Gastrocnemius medialis (tissue), 4 donors: ENCODE results near the gene PRR15. TPM values are rescaled to one million over a fixed set of nuclear protein-coding genes. Genes with fewer than 3 reads are reported as not detected.
A peak's percentile ranks its signal among the peaks of the same experiment; 100 is the strongest.

Experiments used
- ATAC-seq, 2 donors: fragments of 150-250 bp; one replicate each; pipeline ENCODE4 v1.9.1; 2016
- DNase-seq, 2 donors: peaks; one replicate each; pipeline ENCODE4 v3.0.0-alpha.2; 2019
- H3K27ac ChIP-seq, 4 donors: fragments of 200-600 bp; sonication (generic); 1 replicate in 1 of 4; 2 replicates in 3 of 4; pipeline ENCODE4 v1.5.1; 2016 to 2018; ENCODE audit warnings: mild to moderate bottlenecking in 2 of 4, moderate library complexity in 1 of 4
- H3K27me3 ChIP-seq, 3 donors: fragments of 200-600 bp; sonication (generic) in 2 of 3; 1 replicate in 1 of 3; 2 replicates in 2 of 3; pipeline versions ENCODE4 v1.5.1 to v1.6.0; 2016 to 2019; ENCODE audit warnings: mild to moderate bottlenecking in 1 of 3, moderate library complexity in 1 of 3
- H3K36me3 ChIP-seq, 2 donors: fragments of 200-600 bp; sonication (generic) in 1 of 2; one replicate each; pipeline ENCODE4 v1.5.1; 2017 to 2018
- H3K4me1 ChIP-seq, 2 donors: fragments of 200-600 bp; sonication (generic) in 1 of 2; one replicate each; pipeline ENCODE4 v1.5.1; 2016 to 2017; ENCODE audit warnings: mild to moderate bottlenecking in 2 of 2
- H3K4me3 ChIP-seq, 4 donors: fragments of 200-600 bp; sonication (generic) in 3 of 4; 1 replicate in 1 of 4; 2 replicates in 3 of 4; pipeline ENCODE4 v1.5.1; 2016 to 2019; ENCODE audit warnings: mild to moderate bottlenecking in 2 of 4
- H3K9me3 ChIP-seq, 3 donors: fragments of 200-600 bp; sonication (generic) in 2 of 3; 1 replicate in 1 of 3; 2 replicates in 2 of 3; pipeline ENCODE4 v1.5.1; 2016 to 2019
- POLR2A ChIP-seq, 2 donors: fragments of 450-650 bp; IDR thresholded peaks; one replicate each; pipeline ENCODE4 v1.6.1; 2017; ENCODE audit warnings: antibody characterized with exemption in 2 of 2, mild to moderate bottlenecking in 2 of 2, moderate library complexity in 2 of 2
- in situ Hi-C, 4 donors: fragments of 200-750 bp; cut with MboI; loops; one replicate each; pipeline versions ENCODE4 v1.15.0 to v1.8.0; 2017; ENCODE audit warnings: low sequenced_read_pairs in 4 of 4
- intact Hi-C: fragments of 100-400 bp; cut with DNase I; formaldehyde crosslinking; loops from one replicate; pipeline ENCODE4 v1.15.1; 2023; ENCODE audit warnings: low total_unique reads
- total RNA-seq, 4 donors: library from RNA; depleted of rRNA; stranded (reverse); fragments of >200 nt; gene quantifications; one replicate each; pipeline versions ENCODE4 v1.1.0 to v1.2.3, GENCODE V29; 2016
- TF ChIP-seq, protein P1 (sequence below), 5 experiments: fragments of 450-650 bp in 3 of 5; fragments of 200-600 bp in 2 of 5; sonication (generic) in 2 of 5; IDR thresholded peaks in 4 of 5; conservative IDR thresholded peaks in 1 of 5; 1 replicate in 4 of 5; 2 replicates in 1 of 5; pipeline ENCODE4 v1.5.1; 2016 to 2019; ENCODE audit warnings: antibody characterized with exemption in 5 of 5, mild to moderate bottlenecking in 3 of 5, moderate library complexity in 3 of 5

PRR15 gene
- total RNA-seq, 4 donors from 2014 or later: 0.20 to 1.3 TPM; not detected in 2

DNA sequence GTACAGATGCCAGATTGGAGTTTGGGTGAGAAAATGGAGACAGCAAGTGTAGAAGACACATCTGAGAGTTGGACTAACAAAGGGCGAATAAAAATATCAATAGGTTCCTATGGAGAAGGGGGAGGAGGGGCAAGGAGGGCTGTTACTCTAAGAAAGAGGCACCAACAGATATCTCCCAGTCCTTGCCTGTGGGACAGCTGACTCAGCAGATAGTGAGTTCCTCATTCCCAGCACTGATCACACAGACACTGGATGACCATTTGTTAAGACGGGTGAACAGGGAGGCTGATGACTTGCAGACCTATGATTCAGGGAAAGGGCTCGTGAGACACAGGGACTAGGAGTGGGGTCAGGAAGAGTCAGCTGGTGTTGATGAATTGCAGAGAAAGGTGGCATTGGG is 5.7 kb upstream of the PRR15 start:
- Histone ChIP-seq H3K36me3 (no peaks in the 10 kb centered on the region), H3K27ac (no peak overlapping the region), H3K9me3 (no peaks in the 10 kb centered on the region), H3K4me1 (peaks cover under 1 to 3% of the 10 kb centered on the region in 2 donors), H3K4me3 (no peak overlapping the region), H3K27me3 (peaks cover 10 to 28% (median 19%) of the 10 kb centered on the region in 3 donors)
- ATAC-seq (no peak), DNase-seq (no peak)
- intact Hi-C loops (no loop called here), in situ Hi-C loops (no loop called here)
- TF ChIP-seq POLR2A (IDR thresholded peaks at IDR 0.05): no peak
- TF ChIP-seq, protein P1, sequence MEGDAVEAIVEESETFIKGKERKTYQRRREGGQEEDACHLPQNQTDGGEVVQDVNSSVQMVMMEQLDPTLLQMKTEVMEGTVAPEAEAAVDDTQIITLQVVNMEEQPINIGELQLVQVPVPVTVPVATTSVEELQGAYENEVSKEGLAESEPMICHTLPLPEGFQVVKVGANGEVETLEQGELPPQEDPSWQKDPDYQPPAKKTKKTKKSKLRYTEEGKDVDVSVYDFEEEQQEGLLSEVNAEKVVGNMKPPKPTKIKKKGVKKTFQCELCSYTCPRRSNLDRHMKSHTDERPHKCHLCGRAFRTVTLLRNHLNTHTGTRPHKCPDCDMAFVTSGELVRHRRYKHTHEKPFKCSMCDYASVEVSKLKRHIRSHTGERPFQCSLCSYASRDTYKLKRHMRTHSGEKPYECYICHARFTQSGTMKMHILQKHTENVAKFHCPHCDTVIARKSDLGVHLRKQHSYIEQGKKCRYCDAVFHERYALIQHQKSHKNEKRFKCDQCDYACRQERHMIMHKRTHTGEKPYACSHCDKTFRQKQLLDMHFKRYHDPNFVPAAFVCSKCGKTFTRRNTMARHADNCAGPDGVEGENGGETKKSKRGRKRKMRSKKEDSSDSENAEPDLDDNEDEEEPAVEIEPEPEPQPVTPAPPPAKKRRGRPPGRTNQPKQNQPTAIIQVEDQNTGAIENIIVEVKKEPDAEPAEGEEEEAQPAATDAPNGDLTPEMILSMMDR (IDR thresholded peaks at IDR 0.05 in 4 of 5, conservative IDR thresholded peaks at IDR 0.05 in 1 of 5): no peak

DNA sequence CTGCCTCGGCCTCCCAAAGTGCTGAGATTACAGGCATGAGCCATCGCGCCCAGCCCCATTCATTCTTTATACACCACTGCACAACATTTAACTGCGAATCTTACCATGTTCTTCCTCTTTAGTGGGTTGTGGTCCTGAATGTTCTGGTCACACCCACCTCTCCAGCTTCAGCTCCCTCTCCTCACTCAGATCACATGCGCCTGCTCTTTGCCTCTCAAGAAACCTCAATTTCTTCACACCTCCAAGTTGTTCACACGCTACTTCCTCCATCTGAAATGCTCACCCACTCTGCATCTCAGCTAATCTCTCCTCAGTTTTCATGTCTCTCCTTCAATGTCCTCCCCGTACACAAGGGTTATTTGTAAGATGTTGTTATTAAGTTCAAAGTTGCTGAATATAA is 2.4 kb upstream of the PRR15 start:
- no peaks in the 10 kb centered on the region for H3K9me3 ChIP-seq
- in situ Hi-C loops (no loop called here), intact Hi-C loops (no loop called here)
- no peak overlapping the region for H3K27ac ChIP-seq
- ATAC-seq (no peak), DNase-seq (no peak)
- peaks cover 42 to 60% (median 50%) of the 10 kb centered on the region in 3 donors for H3K27me3 ChIP-seq
- H3K4me1 ChIP-seq: peaks cover 24 to 31% of the 10 kb centered on the region in 2 donors
- no peak for TF ChIP-seq POLR2A (IDR thresholded peaks at IDR 0.05)
- TF ChIP-seq, protein P1 (IDR thresholded peaks at IDR 0.05 in 4 of 5, conservative IDR thresholded peaks at IDR 0.05 in 1 of 5): no peak
- H3K4me3 ChIP-seq: no peak overlapping the region
- no peaks in the 10 kb centered on the region for H3K36me3 ChIP-seq

DNA sequence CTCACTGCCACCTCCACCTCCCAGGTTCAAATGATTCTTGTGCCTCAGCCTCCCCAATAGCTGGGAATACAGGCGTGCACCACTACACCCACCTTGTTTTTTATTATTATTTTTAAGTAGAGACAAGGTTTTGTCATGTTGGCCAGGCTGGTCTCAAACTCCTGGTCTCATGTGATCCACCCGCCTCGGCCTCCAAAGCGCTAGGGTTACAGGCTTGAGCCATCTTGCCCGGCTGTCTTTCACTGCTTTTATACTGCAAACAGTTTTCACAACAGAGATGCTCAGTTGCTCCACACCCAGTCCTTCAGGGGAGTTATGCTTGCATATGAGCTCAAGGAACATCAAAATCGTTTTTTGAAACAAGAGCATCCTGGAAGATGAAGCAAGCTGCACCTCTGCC is 1.3 kb upstream of the PRR15 start:
- ATAC-seq: no peak
- no peak overlapping the region for H3K4me3 ChIP-seq
- intact Hi-C loops: no loop called here
- H3K4me1 ChIP-seq: peaks cover 24 to 32% of the 10 kb centered on the region in 2 donors
- no peak for TF ChIP-seq POLR2A (IDR thresholded peaks at IDR 0.05)
- TF ChIP-seq, protein P1 (IDR thresholded peaks at IDR 0.05 in 4 of 5, conservative IDR thresholded peaks at IDR 0.05 in 1 of 5): no peak
- in situ Hi-C loops: no loop called here
- no peak overlapping the region for H3K27ac ChIP-seq
- peaks cover 47 to 67% (median 56%) of the 10 kb centered on the region in 3 donors for H3K27me3 ChIP-seq
- no peaks in the 10 kb centered on the region for H3K9me3 ChIP-seq
- DNase-seq: no peak
- H3K36me3 ChIP-seq: no peaks in the 10 kb centered on the region

DNA sequence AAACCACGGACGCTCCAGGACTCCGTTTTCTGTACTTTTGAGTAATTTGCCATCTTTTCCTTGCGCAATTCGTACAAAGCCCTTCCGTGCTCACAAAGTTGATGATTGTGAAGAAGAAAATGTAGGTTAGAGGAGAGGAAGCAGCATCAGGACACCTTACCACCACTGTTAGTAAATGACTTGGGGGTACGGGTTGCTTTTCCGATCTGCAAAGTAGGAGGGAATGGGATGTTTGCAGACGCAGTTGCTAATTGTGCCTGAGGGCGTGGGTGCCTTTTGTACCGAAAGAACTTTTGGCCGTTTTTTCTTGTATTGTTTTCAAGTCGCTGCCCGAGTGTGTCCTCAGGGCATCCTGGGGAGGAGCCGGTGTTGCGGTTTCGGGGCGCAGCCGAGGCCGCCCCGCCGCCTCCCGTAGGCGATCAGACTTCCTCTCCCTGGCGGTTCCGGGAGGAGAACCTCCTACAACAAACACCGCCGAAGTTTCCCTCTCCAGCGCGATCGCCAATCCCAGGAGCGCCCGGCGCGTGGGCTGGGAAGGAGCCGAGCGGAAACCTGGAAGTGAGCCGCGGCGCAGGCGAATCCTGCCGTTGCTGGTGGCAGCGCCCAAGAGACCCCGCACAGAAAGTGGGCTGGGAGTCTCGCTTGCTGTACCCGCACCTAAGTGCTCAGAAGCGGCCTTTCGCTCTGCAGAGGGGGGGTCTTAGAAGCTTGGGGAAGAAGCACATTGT is 1.0 kb downstream of the PRR15 start:
- peaks cover 24 to 32% of the 10 kb centered on the region in 2 donors for H3K4me1 ChIP-seq
- in situ Hi-C loops: no loop called here
- intact Hi-C loops: no loop called here
- DNase-seq (no peak), ATAC-seq (peak in 1 of 2 donors; percentile 53)
- peak overlapping the region; percentile 46 to 65 (median 55) for H3K4me3 ChIP-seq
- H3K27me3 ChIP-seq: peaks cover 47 to 64% (median 56%) of the 10 kb centered on the region in 3 donors
- H3K27ac ChIP-seq: no peak overlapping the region
- no peaks in the 10 kb centered on the region for H3K9me3 ChIP-seq
- H3K36me3 ChIP-seq: no peaks in the 10 kb centered on the region
- no peak for TF ChIP-seq POLR2A (IDR thresholded peaks at IDR 0.05)
- TF ChIP-seq, protein P1 (IDR thresholded peaks at IDR 0.05 in 4 of 5, conservative IDR thresholded peaks at IDR 0.05 in 1 of 5): no peak
